ENCODE data around the gene PUS7L. TPM values are rescaled to one million over a fixed set of nuclear protein-coding genes. Genes with fewer than 3 reads are reported as not detected.

The PUS7L gene
- total RNA-seq, 1 experiment from 2014 or later = 14.4 TPM

DNA sequence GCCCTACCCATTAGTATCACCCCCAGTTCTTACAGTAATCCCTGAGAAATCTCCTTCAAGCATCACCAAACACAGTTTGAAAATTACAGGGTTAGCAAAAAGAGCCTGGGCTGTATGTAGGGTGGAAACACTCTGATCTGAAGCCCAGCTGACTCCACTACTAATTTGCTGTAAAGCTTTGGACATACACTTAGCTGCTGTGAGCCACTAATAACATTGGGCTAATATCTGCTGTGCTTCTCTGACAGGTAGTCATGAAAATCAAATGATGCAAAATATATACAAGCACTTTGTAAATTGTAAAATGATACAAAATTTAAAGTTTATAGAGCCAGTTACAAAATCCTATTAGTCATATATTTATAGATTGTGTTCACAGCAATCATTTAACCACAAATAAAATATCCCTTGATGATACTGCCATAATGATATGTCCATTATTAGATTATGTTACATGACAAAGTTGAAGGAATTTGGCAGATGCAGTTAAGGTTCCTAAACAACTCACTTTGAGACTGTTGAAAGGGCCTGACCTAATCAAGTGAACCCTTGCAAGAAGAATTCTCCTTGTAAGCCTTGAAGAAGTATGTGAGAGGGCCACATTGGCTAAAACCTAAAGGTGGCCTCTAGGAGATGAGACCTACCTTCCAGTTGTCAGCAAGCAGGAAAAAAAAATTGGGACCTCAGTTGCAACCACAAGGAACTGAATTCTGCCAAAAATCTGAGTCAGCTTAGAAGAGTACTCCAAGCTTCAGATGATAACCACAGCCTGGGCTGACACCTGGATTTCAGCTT lies 28.5 kb upstream of the PUS7L start:
- Histone ChIP-seq H2BK15ac (ENCODE audit: low read depth, low read length) (no peak overlapping the region), H3K79me1 (ENCODE audit: insufficient read depth, low read depth, low read length, poor library complexity, severe bottlenecking) (no peaks in the 10 kb centered on the region), H4K20me1 (ENCODE audit: control insufficient read depth, insufficient read depth, insufficient read length) (no peaks in the 10 kb centered on the region), H2AFZ (ENCODE audit: low read length) (no peak overlapping the region), H3K18ac (ENCODE audit: insufficient read length, low read depth, low read length) (no peak overlapping the region), H4K5ac (ENCODE audit: insufficient read length, low read depth, low read length) (no peak overlapping the region), H3K27ac (ENCODE audit: insufficient read length, low read depth, low read length) (no peak overlapping the region), H4K91ac (ENCODE audit: insufficient read length, low read depth, low read length) (no peak overlapping the region), H2BK12ac (ENCODE audit: insufficient read length, low read depth, low read length) (no peak overlapping the region), H3K23me2 (ENCODE audit: insufficient read length, low read depth, low read length, poor library complexity, severe bottlenecking) (no peaks in the 10 kb centered on the region), H3K4me1 (ENCODE audit: insufficient read depth, low read length) (no peaks in the 10 kb centered on the region), H3K4ac (ENCODE audit: low read depth, low read length) (no peak overlapping the region), H2BK20ac (ENCODE audit: low read depth, low read length, poor library complexity, severe bottlenecking) (no peak overlapping the region), H3K56ac (ENCODE audit: insufficient read length, low read depth, low read length) (no peak overlapping the region), H3K79me2 (ENCODE audit: insufficient read depth, low read length) (no peaks in the 10 kb centered on the region), H2BK120ac (ENCODE audit: low read depth, low read length, poor library complexity, severe bottlenecking) (no peak overlapping the region), H3K9me3 (ENCODE audit: control insufficient read depth, low read depth, low read length) (no peaks in the 10 kb centered on the region), H2BK5ac (ENCODE audit: insufficient read length, low read length) (no peak overlapping the region), H3K14ac (ENCODE audit: insufficient read depth, low read length) (no peak overlapping the region), H3T11ph (ENCODE audit: low read length) (no peak overlapping the region), H2AK5ac (ENCODE audit: insufficient read length, low read length) (no peak overlapping the region), H3K4me2 (ENCODE audit: insufficient read depth, insufficient read length, low read length) (no peak overlapping the region), H3K27me3 (ENCODE audit: insufficient read depth, low read length) (no peaks in the 10 kb centered on the region), H4K8ac (replicated peaks; ENCODE audit: insufficient read length, low read depth, low read length) (no peak overlapping the region), H3K23ac (ENCODE audit: insufficient read length, low read depth, low read length) (no peak overlapping the region), H3K9ac (ENCODE audit: extremely low read depth, insufficient read length, low read length) (no peak overlapping the region)
- TF ChIP-seq, protein P1, sequence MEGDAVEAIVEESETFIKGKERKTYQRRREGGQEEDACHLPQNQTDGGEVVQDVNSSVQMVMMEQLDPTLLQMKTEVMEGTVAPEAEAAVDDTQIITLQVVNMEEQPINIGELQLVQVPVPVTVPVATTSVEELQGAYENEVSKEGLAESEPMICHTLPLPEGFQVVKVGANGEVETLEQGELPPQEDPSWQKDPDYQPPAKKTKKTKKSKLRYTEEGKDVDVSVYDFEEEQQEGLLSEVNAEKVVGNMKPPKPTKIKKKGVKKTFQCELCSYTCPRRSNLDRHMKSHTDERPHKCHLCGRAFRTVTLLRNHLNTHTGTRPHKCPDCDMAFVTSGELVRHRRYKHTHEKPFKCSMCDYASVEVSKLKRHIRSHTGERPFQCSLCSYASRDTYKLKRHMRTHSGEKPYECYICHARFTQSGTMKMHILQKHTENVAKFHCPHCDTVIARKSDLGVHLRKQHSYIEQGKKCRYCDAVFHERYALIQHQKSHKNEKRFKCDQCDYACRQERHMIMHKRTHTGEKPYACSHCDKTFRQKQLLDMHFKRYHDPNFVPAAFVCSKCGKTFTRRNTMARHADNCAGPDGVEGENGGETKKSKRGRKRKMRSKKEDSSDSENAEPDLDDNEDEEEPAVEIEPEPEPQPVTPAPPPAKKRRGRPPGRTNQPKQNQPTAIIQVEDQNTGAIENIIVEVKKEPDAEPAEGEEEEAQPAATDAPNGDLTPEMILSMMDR (conservative IDR thresholded peaks at IDR 0.05) = no peak
- no peak overlapping the region for H3K27ac Mint-ChIP-seq
- H3K27me3 Mint-ChIP-seq (ENCODE audit: low read depth) = no peaks in the 10 kb centered on the region
- no peaks in the 10 kb centered on the region for H3K9me3 Mint-ChIP-seq
- H3K4me3 Mint-ChIP-seq = no peak overlapping the region
- no peaks in the 10 kb centered on the region for H3K4me1 Mint-ChIP-seq
- H3K36me3 Mint-ChIP-seq (ENCODE audit: insufficient read depth in 1 of 3, low read depth in 3 of 3) = no peaks in the 10 kb centered on the region; a peak in 1 of 7 replicates
- DNase-seq = no peak

Measured in H9 (cell line).